ENCODE results near the gene TBCA.
"Not testable (repeated sequence)": the region's sequence is repeated elsewhere in the genome, so short reads cannot be mapped to it uniquely, and the experiment has no call there.

Gene TBCA

GRCh38 chr5:77771452-77771851, 4.7 kb downstream of the TBCA start:
- DNase-seq, result no peak

- no peak for DNase-seq
These were observed 5.7 kb downstream of the TBCA start for GRCh38 chr5:77770293-77771005.

GRCh38 chr5:77768978-77769377, 7.2 kb downstream of the TBCA start:
- DNase-seq, result no peak

GRCh38 chr5:77767301-77767700, 8.8 kb downstream of the TBCA start:
- DNase-seq, result no peak

GRCh38 chr5:77761606-77762005, 14.5 kb downstream of the TBCA start:
- DNase-seq, result no peak

- DNase-seq, result no peak
These were observed 17.8 kb downstream of the TBCA start for GRCh38 chr5:77758141-77758938.

- no peak for DNase-seq
These were observed 24.7 kb downstream of the TBCA start for GRCh38 chr5:77751328-77752023.

- not testable (repeated sequence) for DNase-seq
These were observed 25.2 kb downstream of the TBCA start for GRCh38 chr5:77750928-77751327.

- no peak for DNase-seq
These were observed 28.0 kb downstream of the TBCA start for GRCh38 chr5:77748160-77748559.

GRCh38 chr5:77744116-77744515, 32.0 kb downstream of the TBCA start:
- DNase-seq, result no peak

- no peak for DNase-seq
These were observed 33.0 kb downstream of the TBCA start for GRCh38 chr5:77743181-77743580.

GRCh38 chr5:77741608-77742007, 34.5 kb downstream of the TBCA start:
- DNase-seq, result no peak

- no peak for DNase-seq
These were observed 41.3 kb downstream of the TBCA start for GRCh38 chr5:77734885-77735284.

- DNase-seq, result no peak
These were observed 43.0 kb downstream of the TBCA start for GRCh38 chr5:77733130-77733529.

- DNase-seq, result no peak
These were observed 48.9 kb downstream of the TBCA start for GRCh38 chr5:77727190-77727589.

GRCh38 chr5:77725616-77726015, 50.5 kb downstream of the TBCA start:
- DNase-seq, result no peak

- no peak for DNase-seq
These were observed 51.2 kb downstream of the TBCA start for GRCh38 chr5:77724934-77725333.

GRCh38 chr5:77719666-77720363, 56.3 kb downstream of the TBCA start:
- DNase-seq, result no peak

GRCh38 chr5:77718934-77719610, 57.1 kb downstream of the TBCA start:
- DNase-seq, result no peak

- no peak for DNase-seq
These were observed 66.0 kb downstream of the TBCA start for GRCh38 chr5:77709993-77710685.

GRCh38 chr5:77709340-77709739, 66.8 kb downstream of the TBCA start:
- no peak for DNase-seq

GRCh38 chr5:77707791-77708190, 68.3 kb downstream of the TBCA start:
- no peak for DNase-seq

Data from 8988T (cell line).